GM15510 (cell line): Measurements from ENCODE around the gene PLD4.

ENCODE experiments used
- POLR2A ChIP-seq: IDR thresholded peaks from 3 replicates; pipeline ENCODE4 v1.6.1; 2011; ENCODE audit warnings: borderline replicate concordance; ENCODE audit not compliant: insufficient read length; ENCODE audit errors: extremely low read depth

Gene PLD4

GRCh38 chr14:104924421-104925213 lies at the start of gene PLD4:
PLD4 (plus strand) TSS chr14:104924879; CDS start chr14:104927141, 2,262 bp downstream.
- TF ChIP-seq POLR2A: peak; percentile 26

GRCh38 chr14:104875412-104875751 lies 49.3 kb upstream of the PLD4 start:
- no peak for TF ChIP-seq POLR2A

GRCh38 chr14:104875811-104876210 lies 48.9 kb upstream of the PLD4 start:
- TF ChIP-seq POLR2A: no peak

GRCh38 chr14:104876251-104876699 lies 48.4 kb upstream of the PLD4 start:
- no peak for TF ChIP-seq POLR2A

- TF ChIP-seq POLR2A: no peak
These were observed 47.4 kb upstream of the PLD4 start for GRCh38 chr14:104877066-104877805.

GRCh38 chr14:104877806-104878550 lies 46.7 kb upstream of the PLD4 start:
- TF ChIP-seq POLR2A: no peak

GRCh38 chr14:104878582-104878981 lies 46.1 kb upstream of the PLD4 start:
- TF ChIP-seq POLR2A: no peak

GRCh38 chr14:104879201-104879982 lies 45.3 kb upstream of the PLD4 start:
- TF ChIP-seq POLR2A: no peak

GRCh38 chr14:104879983-104880565 lies 44.6 kb upstream of the PLD4 start:
- TF ChIP-seq POLR2A: no peak

- no peak for TF ChIP-seq POLR2A
These were observed 44.0 kb upstream of the PLD4 start for GRCh38 chr14:104880584-104881210.

GRCh38 chr14:104881369-104881979 lies 43.2 kb upstream of the PLD4 start:
- TF ChIP-seq POLR2A: no peak

- TF ChIP-seq POLR2A: no peak
These were observed 42.2 kb upstream of the PLD4 start for GRCh38 chr14:104882325-104882973.
